ENCODE results near the gene RYK.

Gene RYK

DNA sequence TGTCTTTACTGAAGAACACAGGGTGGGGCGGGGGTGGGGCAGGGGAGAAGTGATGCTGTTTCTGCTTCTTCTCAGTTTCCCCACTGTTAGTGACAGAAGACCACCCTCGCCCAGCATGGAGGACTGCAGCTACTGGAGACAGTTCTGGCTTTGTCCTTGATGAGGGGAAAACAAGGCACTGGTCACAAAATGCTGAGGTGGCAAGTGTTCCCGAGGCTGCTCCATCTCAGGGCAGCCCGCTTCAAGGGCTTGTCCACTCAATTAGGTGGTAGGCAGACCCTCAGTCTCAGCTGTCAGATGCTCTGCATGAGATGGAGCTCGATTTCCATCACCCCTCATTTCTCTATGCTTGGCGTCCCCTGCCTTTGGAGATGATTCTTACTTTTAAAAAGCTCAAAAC, 33.8 kb upstream of the RYK start:
- Histone ChIP-seq H3K4me1 (ENCODE audit: insufficient read depth, low read length) (no peaks in the 10 kb centered on the region), H3K4me3 (ENCODE audit: low read depth in 1 of 2, low read length in 2 of 2) (no peak overlapping the region), H3K4me2 (ENCODE audit: insufficient read depth, low read length) (no peak overlapping the region), H3K9me3 (ENCODE audit: insufficient read depth, low read length, severe bottlenecking) (no peaks in the 10 kb centered on the region), H4K20me1 (ENCODE audit: insufficient read depth, low read length) (no peaks in the 10 kb centered on the region), H3K36me3 (ENCODE audit: insufficient read depth, low read length) (no peaks in the 10 kb centered on the region), H3K9ac (ENCODE audit: low read depth, low read length) (no peak overlapping the region), H2AFZ (ENCODE audit: low read depth, low read length) (no peak overlapping the region), H3K79me2 (ENCODE audit: insufficient read depth, low read length) (no peaks in the 10 kb centered on the region), H3K27me3 (ENCODE audit: insufficient read depth, low read length, poor library complexity) (no peaks in the 10 kb centered on the region), H3K27ac (ENCODE audit: low read length) (no peak overlapping the region)
- ATAC-seq (ENCODE audit: insufficient read depth, low read depth) (no peak), DNase-seq (no peak)
- TF ChIP-seq, protein P1, sequence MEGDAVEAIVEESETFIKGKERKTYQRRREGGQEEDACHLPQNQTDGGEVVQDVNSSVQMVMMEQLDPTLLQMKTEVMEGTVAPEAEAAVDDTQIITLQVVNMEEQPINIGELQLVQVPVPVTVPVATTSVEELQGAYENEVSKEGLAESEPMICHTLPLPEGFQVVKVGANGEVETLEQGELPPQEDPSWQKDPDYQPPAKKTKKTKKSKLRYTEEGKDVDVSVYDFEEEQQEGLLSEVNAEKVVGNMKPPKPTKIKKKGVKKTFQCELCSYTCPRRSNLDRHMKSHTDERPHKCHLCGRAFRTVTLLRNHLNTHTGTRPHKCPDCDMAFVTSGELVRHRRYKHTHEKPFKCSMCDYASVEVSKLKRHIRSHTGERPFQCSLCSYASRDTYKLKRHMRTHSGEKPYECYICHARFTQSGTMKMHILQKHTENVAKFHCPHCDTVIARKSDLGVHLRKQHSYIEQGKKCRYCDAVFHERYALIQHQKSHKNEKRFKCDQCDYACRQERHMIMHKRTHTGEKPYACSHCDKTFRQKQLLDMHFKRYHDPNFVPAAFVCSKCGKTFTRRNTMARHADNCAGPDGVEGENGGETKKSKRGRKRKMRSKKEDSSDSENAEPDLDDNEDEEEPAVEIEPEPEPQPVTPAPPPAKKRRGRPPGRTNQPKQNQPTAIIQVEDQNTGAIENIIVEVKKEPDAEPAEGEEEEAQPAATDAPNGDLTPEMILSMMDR (IDR thresholded peaks at IDR 0.05; ENCODE audit: borderline replicate concordance, extremely low read depth, low read length, poor library complexity, severe bottlenecking): no peak
- TF ChIP-seq EZH2 (IDR thresholded peaks at IDR 0.05; ENCODE audit: borderline replicate concordance, low read depth, low read length, severe bottlenecking): no peak

DNA sequence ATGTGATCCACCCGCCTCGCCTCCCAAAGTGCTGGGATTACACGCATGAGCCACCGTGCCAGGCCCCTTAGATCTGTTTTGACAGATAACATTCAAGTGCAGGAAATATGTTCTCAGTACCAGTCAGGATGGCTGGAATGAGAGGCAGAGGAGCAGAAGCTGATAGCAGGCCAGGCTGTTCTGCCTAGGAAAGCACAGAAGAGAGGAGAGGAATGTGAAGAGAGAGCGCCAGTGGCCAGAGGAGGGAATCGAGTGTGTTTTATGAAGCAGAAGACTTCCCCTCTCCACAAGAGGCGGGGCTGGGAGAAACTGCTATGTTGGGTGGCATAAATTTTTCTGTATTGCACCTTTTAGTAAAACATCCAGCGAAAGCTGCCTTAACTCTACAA, 32.0 kb upstream of the RYK start:
- no peaks in the 10 kb centered on the region for H3K36me3 ChIP-seq (ENCODE audit: insufficient read depth, low read length)
- H3K4me1 ChIP-seq (ENCODE audit: insufficient read depth, low read length): no peaks in the 10 kb centered on the region
- no peaks in the 10 kb centered on the region for H3K9me3 ChIP-seq (ENCODE audit: insufficient read depth, low read length, severe bottlenecking)
- no peak for DNase-seq
- TF ChIP-seq, protein P1 (IDR thresholded peaks at IDR 0.05; ENCODE audit: borderline replicate concordance, extremely low read depth, low read length, poor library complexity, severe bottlenecking): no peak
- TF ChIP-seq EZH2 (IDR thresholded peaks at IDR 0.05; ENCODE audit: borderline replicate concordance, low read depth, low read length, severe bottlenecking): no peak
- H4K20me1 ChIP-seq (ENCODE audit: insufficient read depth, low read length): no peaks in the 10 kb centered on the region
- no peak for ATAC-seq (ENCODE audit: insufficient read depth, low read depth)
- no peak overlapping the region for H3K9ac ChIP-seq (ENCODE audit: low read depth, low read length)
- H3K4me2 ChIP-seq (ENCODE audit: insufficient read depth, low read length): no peak overlapping the region
- no peaks in the 10 kb centered on the region for H3K27me3 ChIP-seq (ENCODE audit: insufficient read depth, low read length, poor library complexity)
- no peak overlapping the region for H3K27ac ChIP-seq (ENCODE audit: low read length)
- H3K4me3 ChIP-seq (ENCODE audit: low read depth in 1 of 2, low read length in 2 of 2): no peak overlapping the region
- no peak overlapping the region for H2AFZ ChIP-seq (ENCODE audit: low read depth, low read length)
- H3K79me2 ChIP-seq (ENCODE audit: insufficient read depth, low read length): no peaks in the 10 kb centered on the region

DNA sequence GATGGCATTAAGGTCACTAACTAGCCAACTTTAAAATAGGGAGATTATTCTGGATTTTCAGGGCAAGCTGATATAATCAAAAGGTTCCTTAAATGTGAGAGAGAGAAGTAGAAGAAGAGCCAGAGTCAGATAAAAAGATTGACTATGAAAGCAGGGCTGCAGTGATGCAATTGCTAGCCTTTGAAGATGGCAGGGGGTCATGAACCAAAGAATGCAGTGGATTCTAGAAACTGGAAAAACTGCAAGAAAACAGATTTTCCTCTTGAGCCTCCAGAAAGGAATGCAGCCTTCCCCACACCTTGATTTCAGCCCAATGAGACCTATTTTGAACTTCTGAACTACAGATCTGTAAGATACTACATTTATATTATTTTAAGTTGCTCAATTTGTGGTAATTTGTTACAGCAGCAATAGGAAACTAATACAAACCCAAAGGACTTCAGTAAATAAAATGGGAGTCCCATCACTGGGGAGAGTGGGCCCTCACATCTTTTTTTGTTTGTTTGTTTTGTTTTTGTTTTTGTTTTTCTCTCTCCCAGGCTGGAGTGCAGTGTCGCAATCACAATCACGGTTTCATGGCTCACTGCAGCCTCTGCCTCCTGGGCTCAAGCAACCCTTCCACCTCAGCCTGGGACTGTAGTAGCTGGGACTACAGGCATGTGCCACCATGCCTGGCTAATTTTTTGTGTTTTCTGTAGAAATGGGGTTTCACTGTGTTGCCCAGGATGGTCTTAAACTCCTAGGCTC, 31.4 kb upstream of the RYK start:
- Histone ChIP-seq H3K79me2 (ENCODE audit: insufficient read depth, low read length) (no peaks in the 10 kb centered on the region), H4K20me1 (ENCODE audit: insufficient read depth, low read length) (no peaks in the 10 kb centered on the region), H2AFZ (ENCODE audit: low read depth, low read length) (no peak overlapping the region), H3K4me3 (ENCODE audit: low read depth in 1 of 2, low read length in 2 of 2) (no peak overlapping the region), H3K27ac (ENCODE audit: low read length) (no peak overlapping the region), H3K9ac (ENCODE audit: low read depth, low read length) (no peak overlapping the region), H3K36me3 (ENCODE audit: insufficient read depth, low read length) (no peaks in the 10 kb centered on the region), H3K27me3 (ENCODE audit: insufficient read depth, low read length, poor library complexity) (no peaks in the 10 kb centered on the region), H3K4me2 (ENCODE audit: insufficient read depth, low read length) (no peak overlapping the region), H3K4me1 (ENCODE audit: insufficient read depth, low read length) (no peaks in the 10 kb centered on the region), H3K9me3 (ENCODE audit: insufficient read depth, low read length, severe bottlenecking) (no peaks in the 10 kb centered on the region)
- ATAC-seq (ENCODE audit: insufficient read depth, low read depth) (no peak), DNase-seq (no peak)
- TF ChIP-seq, protein P1 (IDR thresholded peaks at IDR 0.05; ENCODE audit: borderline replicate concordance, extremely low read depth, low read length, poor library complexity, severe bottlenecking): no peak
- TF ChIP-seq EZH2 (IDR thresholded peaks at IDR 0.05; ENCODE audit: borderline replicate concordance, low read depth, low read length, severe bottlenecking): no peak
